Fibroblast of mammary gland (primary cell): ENCODE results near the gene SHLD1.
"Not testable (repeated sequence)": the region's sequence is repeated elsewhere in the genome, so short reads cannot be mapped to it uniquely, and the experiment has no call there.

Experiments
- DNase-seq: peaks from one replicate; pipeline ENCODE4 v3.0.0-alpha.2; 2010; ENCODE audit warnings: low read depth
- H3K4me3 ChIP-seq: 2 replicates; pipeline ENCODE4 v1.5.1; 2011; ENCODE audit warnings: low read depth, mild to moderate bottlenecking, low read length, moderate library complexity; ENCODE audit not compliant: control insufficient read depth
- TF ChIP-seq, protein P1 (sequence below): conservative IDR thresholded peaks from 2 replicates; pipeline ENCODE4 v1.5.1; 2011; ENCODE audit warnings: low read depth, low read length, inconsistent platforms; ENCODE audit not compliant: control insufficient read depth, insufficient read depth

SHLD1 gene

DNA sequence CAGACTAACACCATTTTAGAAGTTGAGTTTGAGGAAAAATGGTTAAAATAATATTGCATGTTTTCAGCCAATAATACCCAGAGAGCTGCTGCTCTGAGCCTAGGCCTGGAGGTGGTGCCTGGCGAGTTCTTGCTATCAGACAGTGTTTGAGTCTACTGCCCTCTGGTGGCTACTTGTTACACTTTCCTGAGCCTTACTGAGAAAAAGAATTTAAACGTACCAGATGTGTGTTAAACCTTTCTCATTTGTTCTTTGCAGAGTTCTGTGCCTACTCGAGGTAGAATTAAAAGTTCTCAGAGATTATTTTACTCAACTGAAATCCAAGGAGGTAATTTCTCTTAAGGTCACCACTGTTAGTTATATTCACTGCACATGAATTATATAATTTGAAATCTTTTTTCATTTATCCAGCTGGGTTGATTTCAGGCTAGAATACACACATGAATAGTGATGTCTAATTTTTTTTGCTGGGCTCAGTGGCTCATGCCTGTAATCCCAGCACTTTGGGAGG lies 38.2 kb downstream of the SHLD1 start:
- TF ChIP-seq, protein P1, sequence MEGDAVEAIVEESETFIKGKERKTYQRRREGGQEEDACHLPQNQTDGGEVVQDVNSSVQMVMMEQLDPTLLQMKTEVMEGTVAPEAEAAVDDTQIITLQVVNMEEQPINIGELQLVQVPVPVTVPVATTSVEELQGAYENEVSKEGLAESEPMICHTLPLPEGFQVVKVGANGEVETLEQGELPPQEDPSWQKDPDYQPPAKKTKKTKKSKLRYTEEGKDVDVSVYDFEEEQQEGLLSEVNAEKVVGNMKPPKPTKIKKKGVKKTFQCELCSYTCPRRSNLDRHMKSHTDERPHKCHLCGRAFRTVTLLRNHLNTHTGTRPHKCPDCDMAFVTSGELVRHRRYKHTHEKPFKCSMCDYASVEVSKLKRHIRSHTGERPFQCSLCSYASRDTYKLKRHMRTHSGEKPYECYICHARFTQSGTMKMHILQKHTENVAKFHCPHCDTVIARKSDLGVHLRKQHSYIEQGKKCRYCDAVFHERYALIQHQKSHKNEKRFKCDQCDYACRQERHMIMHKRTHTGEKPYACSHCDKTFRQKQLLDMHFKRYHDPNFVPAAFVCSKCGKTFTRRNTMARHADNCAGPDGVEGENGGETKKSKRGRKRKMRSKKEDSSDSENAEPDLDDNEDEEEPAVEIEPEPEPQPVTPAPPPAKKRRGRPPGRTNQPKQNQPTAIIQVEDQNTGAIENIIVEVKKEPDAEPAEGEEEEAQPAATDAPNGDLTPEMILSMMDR = peak; percentile 94
- peak; percentile 93 for DNase-seq
- H3K4me3 ChIP-seq = no peak overlapping the region

DNA sequence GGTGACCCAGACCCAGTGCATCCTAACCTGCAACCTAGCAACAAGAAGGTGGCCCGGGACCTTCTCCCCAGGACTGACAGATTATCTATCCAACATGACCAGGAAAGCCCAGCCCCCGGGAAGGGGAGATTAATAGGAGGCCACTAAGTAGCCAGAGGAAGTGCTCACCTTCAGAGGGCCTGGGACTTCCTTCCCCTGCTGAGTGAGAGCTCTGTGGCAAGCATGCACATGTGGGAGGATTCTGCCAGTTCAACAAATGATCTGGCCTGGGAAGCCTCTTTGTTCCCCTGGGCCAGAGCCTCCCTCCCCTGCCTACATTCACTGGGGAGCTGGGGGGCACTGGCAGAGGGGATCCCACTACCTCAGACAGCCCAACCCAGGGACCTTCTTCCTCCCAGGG lies 39.6 kb downstream of the SHLD1 start:
- TF ChIP-seq, protein P1 = no peak
- H3K4me3 ChIP-seq = no peak overlapping the region
- no peak for DNase-seq

DNA sequence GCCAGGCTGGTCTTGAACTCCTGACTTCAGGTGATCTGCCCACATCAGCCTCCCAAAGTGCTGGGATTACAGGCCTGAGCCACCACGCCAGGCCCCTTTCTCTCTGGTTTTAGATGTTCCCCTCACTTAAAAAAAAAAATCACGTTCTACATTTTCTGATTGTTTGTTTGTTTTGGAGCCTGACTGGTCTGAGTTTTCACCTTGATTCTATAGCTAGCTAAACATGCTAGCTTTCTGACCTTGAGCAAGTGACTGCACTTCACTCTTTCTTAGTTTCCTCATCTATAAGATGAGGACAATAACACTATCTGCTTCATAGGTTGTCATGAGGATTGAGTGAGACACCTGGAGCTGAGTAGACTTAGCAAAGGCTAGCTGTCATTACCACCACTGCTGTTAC lies 43.7 kb downstream of the SHLD1 start:
- no peak for DNase-seq
- TF ChIP-seq, protein P1 = no peak
- H3K4me3 ChIP-seq = no peak overlapping the region

DNA sequence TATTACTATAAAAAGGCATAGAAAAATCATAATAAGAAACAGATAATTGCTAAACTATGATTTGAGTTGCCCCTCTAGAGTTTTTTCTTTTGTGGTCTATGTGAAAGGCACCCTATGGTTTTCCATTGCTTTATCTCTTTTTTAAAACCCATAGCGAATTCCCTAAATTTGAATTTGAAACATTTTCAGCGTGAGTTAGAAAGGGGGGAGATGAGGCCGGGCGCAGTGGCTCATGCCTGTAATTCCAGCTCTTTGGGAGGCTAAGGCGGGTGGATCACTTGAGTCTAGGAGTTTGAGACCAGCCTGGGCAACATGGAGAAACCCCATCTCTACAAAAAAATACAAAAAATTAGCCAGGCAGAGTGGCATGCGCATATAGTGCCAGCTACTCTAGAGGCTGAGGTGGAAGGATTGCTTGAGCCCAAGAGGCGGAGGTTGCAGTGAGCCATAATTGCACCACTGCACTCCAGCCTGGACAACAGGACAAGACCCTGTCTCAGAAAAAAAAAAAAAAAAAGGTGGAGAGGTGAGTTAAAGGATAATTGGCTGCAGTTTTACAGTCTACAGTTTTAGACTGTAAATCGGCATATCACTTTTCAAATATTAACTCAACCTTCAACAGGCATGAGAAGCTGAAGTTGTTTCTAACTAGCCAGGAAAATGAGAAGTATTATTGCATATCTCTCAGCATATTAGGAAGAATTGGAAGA lies 46.3 kb downstream of the SHLD1 start:
- no peak overlapping the region for H3K4me3 ChIP-seq
- DNase-seq = no peak
- TF ChIP-seq, protein P1 = no peak

DNA sequence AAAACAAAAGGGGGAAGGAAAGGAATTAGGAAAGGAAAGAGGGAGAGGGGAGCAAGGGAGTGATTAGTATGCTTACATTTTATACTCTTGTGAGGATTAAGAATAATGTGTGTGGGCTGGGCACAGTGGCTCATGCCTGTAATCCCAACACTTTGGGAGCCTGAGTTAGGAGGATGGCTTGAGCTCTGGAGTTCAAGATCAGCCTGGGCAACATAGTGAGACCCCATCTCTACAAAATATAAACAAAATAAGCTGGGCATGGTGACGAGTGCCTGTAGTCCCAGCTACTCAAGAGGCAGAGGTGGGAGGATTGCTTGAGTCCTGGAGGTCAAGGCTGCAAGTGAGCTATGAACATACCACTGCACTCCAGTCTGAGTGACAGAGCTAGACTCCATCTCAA lies 47.0 kb downstream of the SHLD1 start:
- DNase-seq = no peak
- TF ChIP-seq, protein P1 = no peak
- no peak overlapping the region for H3K4me3 ChIP-seq

DNA sequence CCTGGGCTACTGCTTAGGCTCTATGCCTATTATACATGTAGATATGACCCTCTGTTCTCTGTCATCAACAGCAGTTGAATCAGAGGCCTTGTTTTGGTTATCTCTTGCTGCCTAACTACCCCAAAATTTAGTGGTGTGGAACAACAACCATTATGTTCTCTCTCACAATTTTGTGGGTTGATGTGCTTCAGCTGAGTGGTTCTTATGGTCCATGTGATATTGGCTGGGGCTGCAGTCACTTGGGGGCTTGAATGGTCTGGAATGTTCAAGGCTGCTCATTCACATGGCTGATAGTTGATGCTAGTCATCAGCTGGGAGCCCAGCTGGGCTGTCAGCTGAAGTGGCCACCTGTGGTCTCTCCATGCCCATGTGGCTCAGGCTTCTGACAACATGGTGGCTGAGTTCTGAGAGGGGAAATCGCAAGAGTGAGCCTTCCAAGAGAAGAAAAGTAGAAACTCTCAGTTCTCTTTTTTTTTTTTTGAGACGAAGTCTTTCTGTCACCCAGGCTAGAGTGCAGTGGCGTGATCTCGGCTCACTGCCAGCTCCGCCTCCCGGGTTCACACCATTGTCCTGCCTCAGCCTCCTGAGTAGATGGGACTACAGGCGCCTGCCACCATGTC lies 47.8 kb downstream of the SHLD1 start:
- H3K4me3 ChIP-seq = no peak overlapping the region
- TF ChIP-seq, protein P1 = no peak
- DNase-seq = no peak

DNA sequence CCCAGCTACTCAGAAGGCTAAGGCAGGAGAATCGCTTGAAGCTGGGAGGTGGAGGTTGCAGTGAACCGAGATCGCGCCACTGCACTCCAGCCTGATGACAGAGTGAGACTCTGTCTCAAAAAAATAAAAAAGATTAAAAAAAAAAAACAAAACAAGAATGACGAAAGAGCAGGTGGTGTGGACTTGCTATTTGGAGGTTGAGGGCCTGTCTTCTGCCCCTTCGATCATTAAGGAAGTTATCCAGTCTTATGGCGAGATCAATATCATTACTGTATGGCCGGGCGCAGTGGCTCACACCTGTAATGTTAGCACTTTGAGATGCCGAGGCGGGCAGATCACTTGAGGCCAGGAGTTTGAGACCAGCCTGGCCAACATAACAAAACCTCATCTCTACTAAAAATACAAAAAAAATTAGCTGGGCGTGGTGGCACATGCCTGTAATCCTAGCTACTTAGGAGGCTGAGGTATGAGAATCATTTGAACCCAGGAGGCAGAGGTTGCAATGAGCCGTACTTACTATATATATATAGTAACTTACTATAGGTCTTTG lies 53.6 kb downstream of the SHLD1 start:
- not testable (repeated sequence) for DNase-seq, H3K4me3 ChIP-seq
